PC-3 (cell line): ENCODE data around the gene NXPH4. TPM values are rescaled to one million over a fixed set of nuclear protein-coding genes. Genes with fewer than 3 reads are reported as not detected.

Experiments
- ATAC-seq: fragments of 200-7000 bp; cut with Tn5 transposase; 2 replicates; pipeline ENCODE4 v1.9.1; 2020; ENCODE audit warnings: mild to moderate bottlenecking, moderate library complexity
- BruUV-seq: library from RNA; stranded (reverse); fragments of 400-500 nt; replicated peaks from 2 replicates; lab custom pipeline; 2021; lab: Mats Ljungman, UMichigan
- CTCF ChIA-PET: fragments of 300-600 bp; sonication (Branson Sonifier 250); formaldehyde crosslinking; loops from one replicate; lab custom pipeline; 2022; ENCODE audit warnings: antibody characterized with exemption; lab: Charles Lee
- POLR2A ChIA-PET: fragments of 300-600 bp; sonication (Branson Sonifier 250); formaldehyde crosslinking; loops from one replicate; lab custom pipeline; 2022; ENCODE audit warnings: antibody characterized with exemption; ENCODE audit not compliant: unreplicated experiment; lab: Charles Lee
- DNase-seq: peaks from one replicate; pipeline ENCODE4 v3.0.0-alpha.2; 2015
- H2AFZ ChIP-seq: fragments of 300-600 bp; sonication (generic); 2 replicates; pipeline ENCODE4 v1.6.0; 2016; ENCODE audit warnings: antibody characterized with exemption, low read length
- H3F3A ChIP-seq: fragments of 300-600 bp; sonication (generic); one replicate; pipeline ENCODE4 v1.6.0; 2017; ENCODE audit warnings: antibody characterized with exemption, low read length, control low read depth, mild to moderate bottlenecking; ENCODE audit not compliant: unreplicated experiment
- H3K27ac ChIP-seq: fragments of 300-600 bp; sonication (generic); 2 replicates; pipeline ENCODE4 v1.5.1; 2016; ENCODE audit warnings: mild to moderate bottlenecking, low read length
- H3K27me3 ChIP-seq: fragments of 300-600 bp; sonication (generic); 2 replicates; pipeline ENCODE4 v1.6.1; 2016; ENCODE audit warnings: low read length, mixed read lengths
- H3K36me3 ChIP-seq: fragments of 300-600 bp; sonication (generic); 2 replicates; pipeline ENCODE4 v1.6.1; 2016; ENCODE audit warnings: low read depth, mixed run types, low read length, mixed read lengths
- H3K4me1 ChIP-seq: fragments of 300-600 bp; sonication (generic); 2 replicates; pipeline ENCODE4 v1.5.1; 2016; ENCODE audit warnings: low read length; ENCODE audit not compliant: insufficient read depth
- H3K4me2 ChIP-seq: fragments of 300-600 bp; sonication (generic); 2 replicates; pipeline ENCODE4 v1.6.0; 2016; ENCODE audit warnings: low read length
- H3K4me3 ChIP-seq: fragments of 300-600 bp; sonication (generic); 2 replicates; pipeline ENCODE4 v1.5.1; 2016; ENCODE audit warnings: mild to moderate bottlenecking, low read length, mixed read lengths
- H3K79me2 ChIP-seq: fragments of 300-600 bp; sonication (generic); 2 replicates; pipeline ENCODE4 v1.6.1; 2017; ENCODE audit warnings: low read length, mixed read lengths
- H3K9ac ChIP-seq: fragments of 300-600 bp; sonication (generic); 2 replicates; pipeline ENCODE4 v1.6.0; 2016; ENCODE audit warnings: mild to moderate bottlenecking, low read length
- H3K9me2 ChIP-seq: fragments of 300-600 bp; sonication (generic); replicated peaks from 2 replicates; pipeline ENCODE4 v1.6.1; 2016; ENCODE audit warnings: mixed run types, low read length, mixed read lengths
- H3K9me3 ChIP-seq: fragments of 300-600 bp; sonication (generic); 2 replicates; pipeline ENCODE4 v1.6.1; 2016; ENCODE audit warnings: low read length, mixed read lengths
- H4K20me1 ChIP-seq: fragments of 300-600 bp; sonication (generic); 2 replicates; pipeline ENCODE4 v1.6.1; 2016; ENCODE audit warnings: low read length, mixed read lengths
- CTCF ChIP-seq: fragments of 300-600 bp; sonication (generic); conservative IDR thresholded peaks from 2 replicates; pipeline ENCODE4 v1.5.1; 2017; ENCODE audit warnings: antibody characterized with exemption, low read depth, mild to moderate bottlenecking, low read length
- EZH2 ChIP-seq: fragments of 300-600 bp; sonication (generic); IDR thresholded peaks from one replicate; pipeline ENCODE4 v1.6.1; 2017; ENCODE audit warnings: antibody characterized with exemption, mild to moderate bottlenecking, low read length; ENCODE audit not compliant: unreplicated experiment
- EZH2phosphoT487 ChIP-seq: fragments of 300-600 bp; sonication (generic); IDR thresholded peaks from 2 replicates; pipeline ENCODE4 v1.6.1; 2018; ENCODE audit warnings: mild to moderate bottlenecking, antibody characterized with exemption, low read length, borderline replicate concordance
- intact Hi-C: fragments of 100-400 bp; cut with micrococcal nuclease; formaldehyde crosslinking; loops from 2 replicates; pipeline ENCODE4 v1.9.0; 2023
- total RNA-seq: library from RNA; depleted of rRNA; stranded (reverse); fragments of >200 nt; gene quantifications from 2 replicates; pipeline ENCODE4 v1.2.3, GENCODE V29; 2014

The NXPH4 gene
- total RNA-seq, 1 experiment from 2014 or later = 15.1 TPM

- ATAC-seq = 0 out of 2 replicates have a peak, but pooled peaks have one; percentile 3
- no peaks in the 10 kb centered on the region for H3K36me3 ChIP-seq
- no peak overlapping the region for H2AFZ ChIP-seq
- CTCF ChIA-PET = interaction anchor here (0.8 kb wide), 1 partner anchor 11 kb away, joined by 3 read pairs; the partner anchor contains the start of gene SHMT2
- H3K9me3 ChIP-seq = no peaks in the 10 kb centered on the region
- POLR2A ChIA-PET = no interaction called here
- no peaks in the 10 kb centered on the region for H3K9me2 ChIP-seq
- no peaks in the 10 kb centered on the region for H3F3A ChIP-seq
- TF ChIP-seq CTCF = no peak
- no peak for TF ChIP-seq EZH2
- peak; percentile 52 for DNase-seq
- no TSS peak for BruUV-seq
- no peaks in the 10 kb centered on the region for H3K79me2 ChIP-seq
- peak overlapping the region; percentile 86 for H3K4me2 ChIP-seq
- no peak overlapping the region for H3K27ac ChIP-seq
- H3K9ac ChIP-seq = no peak overlapping the region
- no peak overlapping the region for H3K4me3 ChIP-seq
- peaks cover 39% of the 10 kb centered on the region for H3K4me1 ChIP-seq
- H3K27me3 ChIP-seq = peaks cover 19% of the 10 kb centered on the region
- intact Hi-C loops = no loop called here
- no peaks in the 10 kb centered on the region for H4K20me1 ChIP-seq
Measured at GRCh38 chr12:57218030-57218853, 1.6 kb downstream of the NXPH4 start.

DNA sequence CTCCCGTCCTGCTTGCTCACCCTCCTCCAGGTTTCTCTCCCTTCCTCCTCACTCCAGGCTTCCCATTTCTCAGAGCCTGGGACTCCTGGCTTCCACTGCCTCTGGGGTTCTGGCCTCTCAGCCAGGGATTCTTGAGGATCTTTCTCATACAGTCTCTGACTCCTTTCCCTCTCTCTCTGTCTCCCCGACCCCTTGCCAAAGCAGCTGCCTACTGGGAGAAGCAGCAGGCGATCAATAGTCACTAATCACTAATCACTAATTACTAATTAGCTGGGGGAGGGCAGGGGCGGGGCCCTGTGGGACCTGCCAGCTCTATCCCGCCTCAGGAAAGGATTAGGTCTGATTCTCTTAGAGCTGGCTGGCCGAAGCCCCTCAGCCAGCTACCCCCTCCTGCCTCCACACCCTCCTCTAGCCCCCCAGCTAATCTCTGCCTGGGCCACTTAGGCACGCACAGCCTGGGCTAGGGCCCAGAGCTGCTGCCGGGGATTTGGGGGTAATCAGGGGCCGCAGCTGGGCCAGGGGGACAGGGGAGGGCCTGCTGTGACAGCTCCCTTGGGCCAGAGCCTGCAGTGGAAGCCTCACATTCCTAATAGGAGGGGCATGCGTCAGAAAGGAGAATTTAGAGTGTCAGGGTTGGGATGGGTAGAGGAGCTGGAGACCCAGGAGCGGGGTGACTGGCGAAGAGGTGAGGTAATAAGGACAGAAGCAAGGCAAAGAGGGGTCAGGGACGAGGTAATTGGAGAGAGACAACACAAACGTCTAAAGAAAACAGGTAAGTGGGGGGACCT lies 2.8 kb downstream of the NXPH4 start:
- H3K9ac ChIP-seq = no peak overlapping the region
- CTCF ChIA-PET = interaction anchor here (0.8 kb wide), 1 partner anchor 10 kb away, joined by 3 read pairs; the partner anchor contains the start of gene SHMT2
- no peaks in the 10 kb centered on the region for H4K20me1 ChIP-seq
- no peak overlapping the region for H3K27ac ChIP-seq
- no peak for TF ChIP-seq EZH2
- TF ChIP-seq EZH2phosphoT487 = no peak
- TF ChIP-seq CTCF = no peak
- H3K4me1 ChIP-seq = peaks cover 31% of the 10 kb centered on the region
- H3K9me3 ChIP-seq = no peaks in the 10 kb centered on the region
- DNase-seq = no peak
- no peak overlapping the region for H3K4me3 ChIP-seq
- BruUV-seq = no TSS peak
- H3K27me3 ChIP-seq = peaks cover 19% of the 10 kb centered on the region
- H3K79me2 ChIP-seq = no peaks in the 10 kb centered on the region
- POLR2A ChIA-PET = no interaction called here
- no peak overlapping the region for H2AFZ ChIP-seq
- intact Hi-C loops = no loop called here
- no peaks in the 10 kb centered on the region for H3K36me3 ChIP-seq
- H3K9me2 ChIP-seq = no peaks in the 10 kb centered on the region
- no peaks in the 10 kb centered on the region for H3F3A ChIP-seq
- H3K4me2 ChIP-seq = peak overlapping the region; percentile 42; the same call in 1 of the 2 replicates
- no peak for ATAC-seq
